Measurements from ENCODE around the gene WNT5B. TPM values are rescaled to one million over a fixed set of nuclear protein-coding genes. Genes with fewer than 3 reads are reported as not detected.

The WNT5B gene
- total and polyA plus RNA-seq, 4 donors = 0.59 to 2.4 (median 0.97) TPM

DNA sequence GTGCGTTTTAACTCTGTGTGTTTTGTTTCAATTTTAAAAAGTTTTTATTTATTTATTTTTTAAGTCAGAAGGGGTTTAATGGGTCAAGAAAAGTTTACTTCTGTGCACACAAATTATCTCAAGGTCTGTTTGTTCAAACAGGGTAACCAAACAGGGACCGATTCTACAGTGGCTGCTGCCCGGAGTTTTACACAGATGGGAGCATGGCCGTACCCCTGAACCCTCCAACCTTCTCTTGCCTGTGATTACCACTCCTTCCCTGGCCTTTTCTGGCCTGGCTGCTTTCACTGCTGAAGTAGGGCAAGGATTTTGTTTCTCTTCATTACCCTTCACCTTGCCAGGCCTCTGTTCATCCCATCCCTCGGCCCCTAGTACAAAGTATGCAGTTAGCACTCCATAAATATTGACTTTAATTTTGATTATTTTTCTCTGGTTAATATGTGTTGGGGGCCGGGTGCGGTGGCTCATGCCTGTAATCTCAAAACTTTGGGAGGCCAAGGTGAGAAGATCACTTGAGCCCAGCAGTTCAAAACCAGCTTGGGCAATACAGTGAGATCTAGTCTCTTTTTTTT, 18.9 kb upstream of the WNT5B start:
- no peak overlapping the region for H3K4me3 ChIP-seq (ENCODE audit: low read depth in 1 of 3, low read length in 3 of 3)
- H3K9me3 ChIP-seq (ENCODE audit: control insufficient read depth in 4 of 4, low read length in 3 of 4) = no peaks in the 10 kb centered on the region
- peaks cover 5 to 46% (median 37%) of the 10 kb centered on the region in 4 donors for H3K4me1 ChIP-seq (ENCODE audit: control insufficient read depth in 4 of 4, insufficient read depth in 4 of 4, low read length in 3 of 4)
- no peak overlapping the region for H3K9ac ChIP-seq (ENCODE audit: low read depth in 1 of 2, low read length in 2 of 2)
- DNase-seq (ENCODE audit: low spot score) = no peak
- TF ChIP-seq, protein P1, sequence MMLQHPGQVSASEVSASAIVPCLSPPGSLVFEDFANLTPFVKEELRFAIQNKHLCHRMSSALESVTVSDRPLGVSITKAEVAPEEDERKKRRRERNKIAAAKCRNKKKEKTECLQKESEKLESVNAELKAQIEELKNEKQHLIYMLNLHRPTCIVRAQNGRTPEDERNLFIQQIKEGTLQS (IDR thresholded peaks at IDR 0.05) = no peak
- TF ChIP-seq HNF4A (conservative IDR thresholded peaks at IDR 0.05) (peak; percentile 27 to 59), FOXA1 (IDR thresholded peaks at IDR 0.05) (no peak), CTCF (IDR thresholded peaks at IDR 0.05; ENCODE audit: low read depth, low read length, missing input control) (no peak), ZBTB33 (IDR thresholded peaks at IDR 0.05) (no peak), GABPA (IDR thresholded peaks at IDR 0.05 in 1 of 2, conservative IDR thresholded peaks at IDR 0.05 in 1 of 2) (no peak), EGR1 (IDR thresholded peaks at IDR 0.05; ENCODE audit: low read depth in 2 of 2) (no peak), HNF4G (IDR thresholded peaks at IDR 0.05) (peak; percentile 31), TAF1 (conservative IDR thresholded peaks at IDR 0.05) (no peak)
- H3K36me3 ChIP-seq (ENCODE audit: control insufficient read depth in 4 of 4, insufficient read depth in 3 of 4, low read depth in 1 of 4, low read length in 3 of 4) = no peaks in the 10 kb centered on the region
- 37% methylated on average over 7 of the region's 7 CpGs for WGBS
- H3K27me3 ChIP-seq (ENCODE audit: control insufficient read depth in 4 of 4, insufficient read depth in 4 of 4, low read length in 3 of 4) = no peaks in the 10 kb centered on the region
- H3K27ac ChIP-seq (ENCODE audit: low read depth in 1 of 2, low read length in 2 of 2) = no peak overlapping the region

GRCh38 chr12:1611803-1612572, 17.0 kb upstream of the WNT5B start:
- Histone ChIP-seq H3K9me3 (ENCODE audit: control insufficient read depth in 4 of 4, low read length in 3 of 4) (no peaks in the 10 kb centered on the region), H3K9ac (ENCODE audit: low read depth in 1 of 2, low read length in 2 of 2) (no peak overlapping the region), H3K4me3 (ENCODE audit: low read depth in 1 of 3, low read length in 3 of 3) (no peak overlapping the region), H3K4me1 (ENCODE audit: control insufficient read depth in 4 of 4, insufficient read depth in 4 of 4, low read length in 3 of 4) (peaks cover 5 to 29% (median 24%) of the 10 kb centered on the region in 4 donors), H3K27me3 (ENCODE audit: control insufficient read depth in 4 of 4, insufficient read depth in 4 of 4, low read length in 3 of 4) (no peaks in the 10 kb centered on the region), H3K27ac (ENCODE audit: low read depth in 1 of 2, low read length in 2 of 2) (peak overlapping the region in 1 of 2 donors; percentile 26), H3K36me3 (ENCODE audit: control insufficient read depth in 4 of 4, insufficient read depth in 3 of 4, low read depth in 1 of 4, low read length in 3 of 4) (no peaks in the 10 kb centered on the region)
- WGBS = 68% methylated on average over 13 of the region's 13 CpGs
- no peak for DNase-seq (ENCODE audit: low spot score)
- peak; percentile 32 to 57 for TF ChIP-seq RXRA (IDR thresholded peaks at IDR 0.05)
- no peak for TF ChIP-seq GABPA (IDR thresholded peaks at IDR 0.05 in 1 of 2, conservative IDR thresholded peaks at IDR 0.05 in 1 of 2)

DNA sequence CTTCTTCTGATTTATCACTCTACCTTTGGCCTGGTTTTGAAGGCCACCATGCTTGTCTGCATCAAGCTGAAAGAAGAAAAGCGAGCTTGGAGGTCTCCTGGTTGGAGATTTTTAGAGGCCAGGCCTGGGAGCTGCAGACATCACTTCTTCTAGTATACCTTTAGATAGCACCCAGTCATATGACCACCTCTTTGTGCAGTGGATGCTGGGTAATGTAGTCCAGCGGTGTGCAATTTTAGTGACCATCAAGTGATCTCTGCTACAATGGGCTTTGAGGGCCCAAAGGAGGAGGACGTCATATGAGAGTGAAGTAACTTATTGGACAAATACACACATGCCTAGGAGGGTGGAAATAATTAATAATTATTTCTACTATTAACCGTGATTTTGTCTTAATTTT, 15.2 kb upstream of the WNT5B start:
- no peak overlapping the region for H3K9ac ChIP-seq (ENCODE audit: low read depth in 1 of 2, low read length in 2 of 2)
- H3K36me3 ChIP-seq (ENCODE audit: control insufficient read depth in 4 of 4, insufficient read depth in 3 of 4, low read depth in 1 of 4, low read length in 3 of 4) = no peaks in the 10 kb centered on the region
- no peak overlapping the region for H3K27ac ChIP-seq (ENCODE audit: low read depth in 1 of 2, low read length in 2 of 2)
- WGBS = 94% methylated on average over 4 of the region's 4 CpGs
- H3K27me3 ChIP-seq (ENCODE audit: control insufficient read depth in 4 of 4, insufficient read depth in 4 of 4, low read length in 3 of 4) = no peaks in the 10 kb centered on the region
- DNase-seq (ENCODE audit: low spot score) = no peak
- TF ChIP-seq TAF1 (conservative IDR thresholded peaks at IDR 0.05) (no peak), JUND (IDR thresholded peaks at IDR 0.05) (no peak), RAD21 (IDR thresholded peaks at IDR 0.05) (no peak), RXRA (IDR thresholded peaks at IDR 0.05) (no peak), ZBTB33 (IDR thresholded peaks at IDR 0.05) (no peak)
- TF ChIP-seq, protein P1 (IDR thresholded peaks at IDR 0.05) = no peak
- H3K9me3 ChIP-seq (ENCODE audit: control insufficient read depth in 4 of 4, low read length in 3 of 4) = no peaks in the 10 kb centered on the region
- peaks cover 5 to 24% (median 22%) of the 10 kb centered on the region in 4 donors for H3K4me1 ChIP-seq (ENCODE audit: control insufficient read depth in 4 of 4, insufficient read depth in 4 of 4, low read length in 3 of 4)
- no peak overlapping the region for H3K4me3 ChIP-seq (ENCODE audit: low read depth in 1 of 3, low read length in 3 of 3)
